GM18870 (cell line): ENCODE measurements around the gene OLIG1.
A peak's percentile ranks its signal among the peaks of the same experiment; 100 is the strongest.

Experiments
- ATAC-seq: cut with Tn5 transposase; IDR thresholded peaks from one replicate; pipeline ENCODE4 v1.9.1; 2021; ENCODE audit warnings: moderate library complexity; ENCODE audit not compliant: unreplicated experiment

The OLIG1 gene

DNA sequence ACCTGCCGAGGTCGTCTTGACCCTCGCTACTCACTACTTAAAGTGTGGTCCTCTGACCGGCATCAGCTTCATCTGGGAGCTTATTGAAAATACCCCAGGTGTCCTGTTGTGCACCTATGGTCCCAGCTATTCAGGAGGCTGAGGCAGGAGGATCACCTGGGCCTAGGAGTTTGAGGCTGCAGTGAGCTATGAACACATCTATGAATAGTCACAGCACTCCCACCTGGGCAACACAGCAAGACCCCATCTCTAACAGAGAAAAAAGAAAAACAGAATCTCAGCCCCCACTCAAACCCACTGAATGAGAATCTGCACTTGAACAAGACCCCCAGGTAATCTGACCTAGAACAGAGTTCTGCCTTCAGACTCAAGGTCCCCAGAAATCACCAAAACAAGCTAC lies 8.7 kb upstream of the OLIG1 start:
- no peak for ATAC-seq

DNA sequence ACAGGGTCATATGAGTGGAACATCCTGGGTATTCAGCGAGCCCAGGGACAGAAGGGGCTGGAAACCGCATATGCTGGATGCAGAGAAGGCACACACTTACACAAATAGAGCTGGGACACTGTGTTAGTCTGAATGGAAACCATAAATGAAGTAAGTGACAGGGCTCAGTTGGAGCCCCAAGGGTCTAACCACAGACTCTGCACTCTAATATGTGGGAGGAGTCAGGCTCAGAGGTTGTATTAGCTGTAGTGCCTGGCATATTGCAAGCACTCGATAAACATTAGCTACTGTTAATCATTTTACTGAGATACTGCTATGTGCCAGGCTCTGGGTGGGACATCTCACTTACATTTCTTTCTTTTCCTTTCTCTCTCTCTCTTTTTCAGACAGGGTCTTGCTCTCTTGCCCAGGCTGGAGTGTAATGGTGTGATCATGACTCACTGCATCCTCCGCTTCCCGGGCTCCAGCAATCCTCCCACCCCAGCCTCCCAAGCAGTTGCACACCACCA lies 6.5 kb upstream of the OLIG1 start:
- ATAC-seq = no peak

DNA sequence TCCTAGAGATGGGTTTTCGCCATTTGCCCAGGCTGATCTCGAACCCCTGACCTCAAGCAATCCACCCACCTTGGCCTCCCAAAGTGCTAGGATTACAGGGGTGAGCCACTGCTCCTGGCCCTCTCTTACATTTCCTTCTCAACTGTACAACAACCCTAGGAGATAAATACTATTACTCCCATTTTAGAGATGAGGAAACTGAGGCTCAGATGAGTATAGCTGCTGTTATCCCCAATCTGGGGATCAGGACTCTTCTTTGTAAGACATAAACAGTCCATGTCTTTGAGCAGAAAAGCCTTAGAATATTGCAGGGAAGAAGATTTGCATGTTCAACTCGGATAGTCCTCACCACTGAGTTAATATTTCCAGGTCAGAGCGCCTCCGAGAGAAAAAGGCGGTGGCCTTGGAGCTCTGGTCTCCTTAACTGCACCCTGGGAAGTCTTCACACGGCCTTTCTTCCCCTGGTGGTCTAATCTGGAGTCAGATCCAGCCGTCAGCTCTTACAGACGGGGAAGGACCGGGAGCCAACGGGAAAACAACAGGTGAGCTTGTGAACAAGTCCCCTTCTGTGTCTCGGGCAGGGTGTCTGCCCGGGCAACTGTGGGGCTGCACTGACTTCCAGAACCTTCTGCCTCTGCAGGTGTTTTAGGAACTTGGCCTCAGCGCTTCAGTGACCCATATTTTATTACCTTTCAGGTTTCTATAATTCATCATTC lies 5.9 kb upstream of the OLIG1 start:
- no peak for ATAC-seq

DNA sequence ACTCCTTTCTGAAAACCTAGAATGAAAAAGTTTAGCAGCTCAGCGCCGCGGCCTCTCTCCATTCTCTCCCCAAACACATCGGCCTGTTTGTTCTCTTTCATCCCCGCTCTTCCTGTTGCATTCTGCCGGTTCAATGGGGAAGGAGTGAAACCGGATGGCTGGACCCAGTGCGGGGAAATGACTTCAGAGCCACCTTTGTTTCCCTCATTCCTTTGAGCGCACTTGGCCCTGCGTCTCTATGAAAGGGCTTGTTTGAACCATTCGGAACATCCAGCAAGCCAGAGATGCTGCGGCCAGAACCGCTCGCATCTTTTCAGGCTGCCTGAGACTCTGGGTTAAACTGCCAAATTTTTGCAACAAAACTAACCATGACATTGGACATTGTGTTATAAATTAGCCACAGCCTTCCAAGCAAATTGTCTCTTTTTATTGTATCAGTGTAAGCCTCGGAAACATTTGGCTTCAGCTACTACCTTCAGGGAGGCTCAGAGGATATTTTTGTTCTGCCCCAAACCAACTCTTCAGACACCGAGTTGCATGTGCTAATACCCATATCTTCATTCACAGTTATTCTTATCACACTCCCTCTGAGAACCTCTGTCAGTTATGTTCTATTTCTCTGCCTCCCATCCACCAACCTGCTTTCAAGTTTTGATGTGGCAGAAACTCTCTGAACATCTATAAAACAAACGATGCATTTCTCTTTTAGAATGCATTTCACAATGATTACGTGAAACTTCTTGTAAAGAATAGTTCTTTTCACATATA lies 5.1 kb upstream of the OLIG1 start:
- no peak for ATAC-seq

- no peak for ATAC-seq
These were observed 2.9 kb upstream of the OLIG1 start for GRCh38 chr21:33067043-33067442.

DNA sequence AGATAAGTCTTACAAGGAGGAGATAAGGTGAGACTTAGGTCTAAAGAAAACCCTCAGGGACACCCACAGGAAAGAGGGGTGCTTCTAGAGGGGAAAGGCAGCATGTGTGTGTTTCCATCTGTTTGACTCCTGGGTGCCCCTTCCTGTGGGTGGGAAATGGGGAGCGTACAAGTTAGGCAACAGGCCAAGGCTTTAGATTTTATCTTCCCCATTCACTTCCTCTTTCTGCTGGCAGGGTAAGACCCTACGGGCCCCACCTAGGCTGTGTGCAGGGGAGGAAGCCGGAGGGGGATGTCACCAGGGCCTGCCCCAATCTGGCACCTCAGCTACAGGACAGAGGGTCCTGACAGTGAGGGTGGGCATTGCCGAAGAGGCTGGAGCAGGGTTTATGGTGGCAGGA lies 2.5 kb upstream of the OLIG1 start:
- ATAC-seq = no peak

DNA sequence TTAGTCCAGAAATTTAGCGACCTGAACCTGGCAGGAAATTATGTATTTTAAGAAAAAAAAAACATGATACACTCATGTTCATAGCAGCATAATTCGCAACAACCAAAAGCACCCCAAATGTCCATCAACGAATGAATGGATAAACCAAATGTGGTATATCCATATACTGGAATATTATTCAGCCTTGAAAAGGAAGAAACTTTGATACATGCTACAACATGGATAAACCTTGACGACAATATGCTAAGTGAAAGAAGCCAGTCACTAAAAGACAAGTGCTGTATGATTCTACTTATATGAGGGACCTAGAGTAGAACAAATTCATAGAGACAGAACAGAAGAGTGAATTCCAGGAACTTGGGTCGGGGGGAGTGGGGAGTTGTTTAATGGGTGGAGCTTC lies 698 bp upstream of the OLIG1 start:
- ATAC-seq = no peak

DNA sequence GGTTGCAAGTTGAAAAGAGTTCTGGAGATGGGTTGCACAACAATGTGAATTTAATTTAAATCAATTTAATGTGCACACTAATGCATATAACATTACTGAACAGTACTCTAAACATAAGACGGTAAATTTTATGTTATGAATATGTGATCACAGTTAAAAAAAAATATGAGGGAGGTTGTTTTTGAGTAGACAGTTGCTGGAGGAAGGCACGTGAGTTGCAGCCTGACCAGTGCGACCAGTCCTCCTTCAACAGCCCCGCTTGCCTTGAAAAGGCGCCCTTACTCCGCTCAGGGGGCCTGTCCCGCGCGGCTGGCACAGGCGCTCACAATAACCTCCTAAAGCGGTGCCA lies 322 bp upstream of the OLIG1 start:
- no peak for ATAC-seq

DNA sequence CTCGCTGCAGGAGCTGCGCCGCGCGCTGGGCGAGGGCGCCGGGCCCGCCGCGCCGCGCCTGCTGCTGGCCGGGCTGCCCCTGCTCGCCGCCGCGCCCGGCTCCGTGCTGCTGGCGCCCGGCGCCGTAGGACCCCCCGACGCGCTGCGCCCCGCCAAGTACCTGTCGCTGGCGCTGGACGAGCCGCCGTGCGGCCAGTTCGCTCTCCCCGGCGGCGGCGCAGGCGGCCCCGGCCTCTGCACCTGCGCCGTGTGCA lies 730 bp downstream of the OLIG1 start:
- ATAC-seq = no peak

DNA sequence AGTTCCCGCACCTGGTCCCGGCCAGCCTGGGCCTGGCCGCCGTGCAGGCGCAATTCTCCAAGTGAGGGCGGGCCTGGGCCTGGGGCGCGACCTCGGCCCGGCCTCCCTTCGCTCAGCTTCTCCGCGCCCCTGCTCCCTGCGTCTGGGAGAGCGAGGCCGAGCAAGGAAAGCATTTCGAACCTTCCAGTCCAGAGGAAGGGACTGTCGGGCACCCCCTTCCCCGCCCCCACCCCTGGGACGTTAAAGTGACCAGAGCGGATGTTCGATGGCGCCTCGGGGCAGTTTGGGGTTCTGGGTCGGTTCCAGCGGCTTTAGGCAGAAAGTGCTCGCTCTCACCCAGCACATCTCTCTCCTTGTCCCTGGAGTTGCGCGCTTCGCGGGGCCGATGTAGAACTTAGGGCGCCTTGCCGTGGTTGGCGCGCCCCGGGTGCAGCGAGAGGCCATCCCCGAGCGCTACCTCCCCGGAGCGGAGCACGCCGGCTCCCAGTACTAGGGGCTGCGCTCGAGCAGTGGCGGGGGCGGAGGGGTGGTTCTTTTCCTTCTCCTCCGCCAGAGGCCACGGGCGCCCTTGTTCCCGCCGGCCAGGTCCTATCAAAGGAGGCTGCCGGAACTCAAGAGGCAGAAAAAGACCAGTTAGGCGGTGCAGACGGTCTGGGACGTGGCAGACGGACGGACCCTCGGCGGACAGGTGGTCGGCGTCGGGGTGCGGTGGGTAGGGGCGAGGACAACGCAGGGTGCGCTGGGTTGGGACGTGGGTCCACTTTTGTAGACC lies 1.2 kb downstream of the OLIG1 start:
- ATAC-seq = no peak

DNA sequence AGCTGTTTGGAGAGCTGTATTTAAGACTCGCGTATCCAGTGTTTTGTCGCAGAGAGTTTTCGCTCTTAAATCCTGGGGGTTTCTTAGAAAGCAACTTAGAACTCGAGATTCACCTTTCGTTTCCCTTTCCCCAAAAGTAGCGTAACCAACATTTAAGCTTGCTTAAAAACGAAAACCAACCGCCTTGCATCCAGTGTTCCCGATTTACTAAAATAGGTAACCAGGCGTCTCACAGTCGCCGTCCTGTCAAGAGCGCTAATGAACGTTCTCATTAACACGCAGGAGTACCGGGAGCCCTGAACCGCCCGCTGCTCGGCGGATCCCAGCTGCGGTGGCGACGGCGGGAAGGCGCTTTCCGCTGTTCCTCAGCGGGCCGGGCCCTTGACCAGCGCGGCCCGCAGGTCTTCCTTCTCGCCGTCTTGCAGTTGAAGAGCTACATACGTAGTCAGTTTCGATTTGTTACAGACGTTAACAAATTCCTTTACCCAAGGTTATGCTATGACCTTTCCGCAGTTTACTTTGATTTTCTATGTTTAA lies 1.9 kb downstream of the OLIG1 start:
- ATAC-seq = no peak

DNA sequence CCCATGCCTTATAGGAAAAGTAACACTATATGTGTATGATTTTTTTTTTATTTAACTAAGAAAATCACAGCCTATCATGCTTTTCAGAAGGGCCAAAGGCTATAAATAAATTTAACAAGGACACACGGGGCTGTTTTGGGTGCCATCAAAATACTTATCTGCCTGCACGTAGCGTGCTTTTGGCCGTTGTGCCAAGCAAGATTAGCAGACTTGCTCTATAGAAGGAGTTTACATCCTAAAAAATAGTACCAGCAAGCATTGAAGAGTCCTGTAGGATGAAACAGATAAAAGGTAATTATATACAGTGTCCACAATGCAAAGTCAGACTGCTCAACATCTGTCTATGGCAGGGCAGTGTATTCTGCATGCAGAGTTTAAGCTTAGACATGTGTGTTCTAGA lies 3.7 kb downstream of the OLIG1 start:
- ATAC-seq = no peak

- no peak for ATAC-seq
These were observed 5.2 kb downstream of the OLIG1 start for GRCh38 chr21:33075128-33075527.

- no peak for ATAC-seq
These were observed 5.8 kb downstream of the OLIG1 start for GRCh38 chr21:33075596-33076195.

DNA sequence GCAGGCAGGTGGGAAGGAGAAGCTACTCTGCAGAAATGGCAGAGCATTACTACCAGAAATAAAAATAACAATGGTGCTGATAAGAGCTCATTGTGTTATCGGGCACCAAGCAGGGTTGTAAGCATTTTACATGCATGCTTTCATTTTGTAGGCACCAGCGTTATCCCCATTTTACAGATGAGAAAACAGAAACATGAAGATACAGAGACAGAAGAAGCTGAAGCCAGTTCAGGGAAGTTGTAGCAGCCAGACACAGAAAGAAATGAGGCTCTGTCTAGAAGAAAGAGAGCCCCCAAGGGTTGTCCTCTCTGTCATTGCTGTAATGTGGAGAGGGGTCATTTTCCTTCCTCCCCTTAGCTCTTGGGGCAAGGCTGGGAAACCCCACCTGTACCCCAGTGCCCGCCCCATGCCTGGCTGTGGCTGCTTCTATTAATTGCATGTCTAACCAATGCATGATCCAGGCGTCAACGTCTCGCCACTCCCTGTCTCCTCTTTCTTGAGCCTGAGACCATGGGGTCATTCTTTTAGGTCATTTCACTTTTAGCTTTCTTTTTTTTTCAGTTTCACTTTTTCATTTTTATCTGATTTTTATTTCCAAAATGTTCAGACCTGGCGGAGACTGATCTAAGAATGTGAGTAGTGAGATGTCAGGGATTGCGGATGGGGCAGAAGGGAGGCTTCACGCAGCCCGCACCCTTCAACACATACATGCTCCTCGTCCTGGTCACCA lies 6.8 kb downstream of the OLIG1 start:
- ATAC-seq = no peak

GRCh38 chr21:33078907-33079582 lies 9.1 kb downstream of the OLIG1 start:
- ATAC-seq = peak; percentile 92

GRCh38 chr21:33080376-33080775 lies 10.4 kb downstream of the OLIG1 start:
- ATAC-seq = no peak

DNA sequence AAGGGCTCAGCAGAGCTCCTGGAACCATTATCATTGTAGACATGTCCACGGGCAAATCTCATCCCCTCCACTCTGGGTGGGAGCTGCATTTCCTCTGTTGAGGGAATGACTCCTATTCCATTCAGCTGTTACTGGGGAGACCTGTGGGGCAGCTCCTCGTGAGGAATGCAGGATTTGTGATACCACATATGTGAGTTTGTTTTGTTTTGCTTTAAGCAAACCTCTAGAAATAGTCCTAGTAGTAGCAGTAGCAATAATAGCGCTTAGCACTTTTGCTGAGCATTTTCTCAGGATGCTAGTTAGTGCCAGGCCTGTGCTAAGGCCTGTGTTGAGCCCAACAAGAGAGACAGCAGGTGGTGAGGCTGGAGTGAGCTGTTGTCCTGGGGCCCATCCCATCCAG lies 10.8 kb downstream of the OLIG1 start:
- ATAC-seq = no peak

GRCh38 chr21:33088384-33088783 lies 18.4 kb downstream of the OLIG1 start:
- ATAC-seq = no peak
